Activated CD8-positive, alpha-beta T cell treated with anti-CD3 and anti-CD28 coated beads, Interleukin-2, amount 10 ng/mL, durations not matched to agents 7 days and 5 days (primary cell): ENCODE results near the gene UROC1. TPM values are rescaled to one million over a fixed set of nuclear protein-coding genes. Genes with fewer than 3 reads are reported as not detected.

ENCODE experiments used
- ATAC-seq: fragments of 150-1000 bp; cut with Tn5 transposase; one replicate; pipeline ENCODE4 v1.10.0; 2021; ENCODE audit warnings: moderate library complexity
- CTCF ChIA-PET: fragments of 350-600 bp; sonication (Branson Sonifier 250); formaldehyde crosslinking; loops from one replicate; lab custom pipeline; 2021; ENCODE audit warnings: antibody characterized with exemption; lab: Charles Lee
- POLR2A ChIA-PET: fragments of 350-600 bp; sonication (Branson Sonifier 250); formaldehyde crosslinking; loops from one replicate; lab custom pipeline; 2021; ENCODE audit warnings: antibody characterized with exemption; lab: Charles Lee
- DNase-seq: peaks from one replicate; pipeline ENCODE4 v3.0.0-alpha.2; 2020
- H3K27ac Mint-ChIP-seq: one replicate; pipeline ENCODE4 v1.8.0; 2021; ENCODE audit warnings: mild to moderate bottlenecking, mixed read lengths
- H3K27me3 Mint-ChIP-seq: one replicate; pipeline ENCODE4 v1.8.0; 2021; ENCODE audit warnings: low read depth, mixed read lengths
- H3K36me3 Mint-ChIP-seq: one replicate; pipeline ENCODE4 v1.8.0; 2021; ENCODE audit warnings: low read depth, mixed read lengths
- H3K4me1 Mint-ChIP-seq: one replicate; pipeline ENCODE4 v1.8.0; 2021; ENCODE audit warnings: low read depth, mixed read lengths
- H3K4me3 Mint-ChIP-seq: one replicate; pipeline ENCODE4 v1.8.0; 2021; ENCODE audit warnings: mild to moderate bottlenecking, mixed read lengths
- H3K9me3 Mint-ChIP-seq: one replicate; pipeline ENCODE4 v1.8.0; 2022; ENCODE audit warnings: mixed read lengths; ENCODE audit not compliant: insufficient read depth
- total RNA-seq, 2 experiments: library from RNA; stranded (reverse); gene quantifications; one replicate each; pipeline ENCODE4 v1.2.3, GENCODE V29; 2021

The UROC1 gene
- under 1 TPM in 1 of 2 experiments, not detected in 1; 0.13 TPM for total RNA-seq

- ATAC-seq (no peak), DNase-seq (no peak)
- Mint-ChIP-seq H3K27ac (no peak within 1 kb of the TSS), H3K9me3 (no peaks in the 10 kb centered on the region), H3K4me3 (no peak within 1 kb of the TSS), H3K36me3 (no peaks in the 10 kb centered on the region), H3K27me3 (peaks cover 5% of the 10 kb centered on the region), H3K4me1 (peaks cover 5% of the 10 kb centered on the region)
- CTCF ChIA-PET: no interaction called here
- POLR2A ChIA-PET: no interaction called here
Measured at GRCh38 chr3:126517291-126517951, at the start of gene UROC1. TSS of gene UROC1 (minus strand) at chr3:126517773. CDS start at chr3:126517719, 54 bp downstream.

- Mint-ChIP-seq H3K27me3 (peaks cover 20% of the 10 kb centered on the region), H3K9me3 (no peaks in the 10 kb centered on the region), H3K4me3 (no peak overlapping the region), H3K4me1 (no peaks in the 10 kb centered on the region), H3K27ac (no peak overlapping the region), H3K36me3 (no peaks in the 10 kb centered on the region)
- ATAC-seq (no peak), DNase-seq (no peak)
- ChIA-PET CTCF (no interaction called here), POLR2A (no interaction called here)
Measured at GRCh38 chr3:126562737-126563276, 45.2 kb upstream of the UROC1 start.

GRCh38 chr3:126558336-126559071, 40.9 kb upstream of the UROC1 start, which contains the start of gene C3orf22:
TSS of gene C3orf22 (minus strand) at chr3:126558932. CDS start at chr3:126553390, 5,542 bp downstream.
- Mint-ChIP-seq H3K27me3 (peaks cover 6% of the 10 kb centered on the region), H3K36me3 (no peaks in the 10 kb centered on the region), H3K4me1 (no peaks in the 10 kb centered on the region), H3K27ac (no peak within 1 kb of the TSS), H3K4me3 (no peak within 1 kb of the TSS), H3K9me3 (no peaks in the 10 kb centered on the region)
- ATAC-seq (no peak), DNase-seq (peak; percentile 9)
- CTCF ChIA-PET: no interaction called here
- POLR2A ChIA-PET: no interaction called here

GRCh38 chr3:126557761-126558160, 40.2 kb upstream of the UROC1 start:
- Mint-ChIP-seq H3K4me3 (no peak overlapping the region), H3K27ac (no peak overlapping the region), H3K4me1 (no peaks in the 10 kb centered on the region), H3K36me3 (no peaks in the 10 kb centered on the region), H3K9me3 (no peaks in the 10 kb centered on the region), H3K27me3 (peaks cover 6% of the 10 kb centered on the region)
- CTCF ChIA-PET: no interaction called here
- POLR2A ChIA-PET: no interaction called here
- DNase-seq (peak; percentile 12), ATAC-seq (no peak)

GRCh38 chr3:126557415-126557745, 39.8 kb upstream of the UROC1 start:
- H3K27me3 Mint-ChIP-seq: peaks cover 6% of the 10 kb centered on the region
- no peaks in the 10 kb centered on the region for H3K4me1 Mint-ChIP-seq
- DNase-seq (no peak), ATAC-seq (no peak)
- no peaks in the 10 kb centered on the region for H3K36me3 Mint-ChIP-seq
- POLR2A ChIA-PET: no interaction called here
- H3K27ac Mint-ChIP-seq: no peak overlapping the region
- H3K4me3 Mint-ChIP-seq: no peak overlapping the region
- CTCF ChIA-PET: no interaction called here
- H3K9me3 Mint-ChIP-seq: no peaks in the 10 kb centered on the region

GRCh38 chr3:126556637-126557414, 39.3 kb upstream of the UROC1 start:
- no peak overlapping the region for H3K4me3 Mint-ChIP-seq
- H3K27ac Mint-ChIP-seq: no peak overlapping the region
- H3K4me1 Mint-ChIP-seq: no peaks in the 10 kb centered on the region
- DNase-seq (no peak), ATAC-seq (no peak)
- ChIA-PET POLR2A (no interaction called here), CTCF (no interaction called here)
- H3K27me3 Mint-ChIP-seq: peaks cover 4% of the 10 kb centered on the region
- H3K9me3 Mint-ChIP-seq: no peaks in the 10 kb centered on the region
- H3K36me3 Mint-ChIP-seq: no peaks in the 10 kb centered on the region

GRCh38 chr3:126555795-126556636, 38.4 kb upstream of the UROC1 start:
- ATAC-seq: no peak
- no peaks in the 10 kb centered on the region for H3K4me1 Mint-ChIP-seq
- no peaks in the 10 kb centered on the region for H3K9me3 Mint-ChIP-seq
- no peak overlapping the region for H3K27ac Mint-ChIP-seq
- ChIA-PET CTCF (no interaction called here), POLR2A (no interaction called here)
- no peak overlapping the region for H3K4me3 Mint-ChIP-seq
- DNase-seq: no peak
- H3K36me3 Mint-ChIP-seq: no peaks in the 10 kb centered on the region
- no peaks in the 10 kb centered on the region for H3K27me3 Mint-ChIP-seq

GRCh38 chr3:126554560-126555525, 37.3 kb upstream of the UROC1 start:
- no peak overlapping the region for H3K27ac Mint-ChIP-seq
- H3K36me3 Mint-ChIP-seq: no peaks in the 10 kb centered on the region
- ChIA-PET POLR2A (no interaction called here), CTCF (no interaction called here)
- H3K4me1 Mint-ChIP-seq: no peaks in the 10 kb centered on the region
- no peaks in the 10 kb centered on the region for H3K27me3 Mint-ChIP-seq
- H3K4me3 Mint-ChIP-seq: no peak overlapping the region
- no peak for ATAC-seq
- H3K9me3 Mint-ChIP-seq: no peaks in the 10 kb centered on the region
- no peak for DNase-seq

GRCh38 chr3:126553284-126554084, 35.9 kb upstream of the UROC1 start:
- H3K9me3 Mint-ChIP-seq: no peaks in the 10 kb centered on the region
- no peaks in the 10 kb centered on the region for H3K27me3 Mint-ChIP-seq
- no peak for DNase-seq
- CTCF ChIA-PET: no interaction called here
- no peak overlapping the region for H3K27ac Mint-ChIP-seq
- ATAC-seq: no peak
- H3K4me3 Mint-ChIP-seq: no peak overlapping the region
- POLR2A ChIA-PET: no interaction called here
- H3K4me1 Mint-ChIP-seq: no peaks in the 10 kb centered on the region
- no peaks in the 10 kb centered on the region for H3K36me3 Mint-ChIP-seq

GRCh38 chr3:126552688-126553283, 35.2 kb upstream of the UROC1 start:
- no peaks in the 10 kb centered on the region for H3K36me3 Mint-ChIP-seq
- no peaks in the 10 kb centered on the region for H3K9me3 Mint-ChIP-seq
- ChIA-PET CTCF (no interaction called here), POLR2A (no interaction called here)
- ATAC-seq (no peak), DNase-seq (no peak)
- no peak overlapping the region for H3K27ac Mint-ChIP-seq
- H3K4me1 Mint-ChIP-seq: no peaks in the 10 kb centered on the region
- no peak overlapping the region for H3K4me3 Mint-ChIP-seq
- no peaks in the 10 kb centered on the region for H3K27me3 Mint-ChIP-seq
